SU-DHL-6 (cell line): ENCODE measurements around the gene GTF2A1.
"Not testable (repeated sequence)": the region's sequence is repeated elsewhere in the genome, so short reads cannot be mapped to it uniquely, and the experiment has no call there.

Experiments
- CTCF ChIP-seq: fragments of 200-600 bp; sonication (generic); IDR thresholded peaks from one replicate; pipeline ENCODE4 v1.5.1; 2017; ENCODE audit warnings: antibody characterized with exemption, mild to moderate bottlenecking, low read length, moderate library complexity; ENCODE audit not compliant: insufficient read depth, poor library complexity, severe bottlenecking
- EZH2phosphoT487 ChIP-seq: fragments of 200-600 bp; sonication (generic), shearing (Covaris generic); conservative IDR thresholded peaks from 2 replicates; pipeline ENCODE4 v1.6.1; 2018; ENCODE audit warnings: mild to moderate bottlenecking, antibody characterized with exemption, low read length, moderate library complexity, mixed read lengths

GRCh38 chr14:81236849-81237248, 16.1 kb upstream of the GTF2A1 start:
- not testable (repeated sequence) for TF ChIP-seq CTCF, EZH2phosphoT487
